ENCODE data around the gene FAM110A.
"Not testable (repeated sequence)": the region's sequence is repeated elsewhere in the genome, so short reads cannot be mapped to it uniquely, and the experiment has no call there.

The FAM110A gene

DNA sequence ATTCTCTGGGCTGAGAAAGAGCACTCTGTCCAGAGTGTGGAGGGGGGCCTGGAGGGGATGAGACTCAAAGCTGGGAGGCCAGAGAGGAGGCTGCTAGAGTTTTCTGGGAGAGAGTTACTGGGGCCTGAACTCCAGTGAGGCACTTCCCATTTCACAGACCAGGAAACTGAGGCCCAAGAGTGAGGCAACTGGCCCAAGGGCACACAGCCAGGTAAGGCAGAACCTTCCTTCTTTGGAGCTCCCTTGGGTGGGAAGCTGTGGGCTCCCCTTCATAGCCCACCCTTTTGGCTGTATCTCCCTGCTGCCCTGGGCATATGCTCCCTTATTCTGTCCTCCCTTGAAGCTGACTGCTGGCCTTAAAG lies 48.2 kb downstream of the FAM110A start:
- Mint-ChIP-seq H3K9me3 (no peaks in the 10 kb centered on the region), H3K27me3 (peaks cover 14% of the 10 kb centered on the region), H3K27ac (peak overlapping the region; percentile 81), H3K4me1 (peaks cover 20% of the 10 kb centered on the region), H3K36me3 (ENCODE audit: low read depth) (no peaks in the 10 kb centered on the region), H3K4me3 (peak overlapping the region; percentile 70)
- ATAC-seq (no peak), DNase-seq (no peak)

DNA sequence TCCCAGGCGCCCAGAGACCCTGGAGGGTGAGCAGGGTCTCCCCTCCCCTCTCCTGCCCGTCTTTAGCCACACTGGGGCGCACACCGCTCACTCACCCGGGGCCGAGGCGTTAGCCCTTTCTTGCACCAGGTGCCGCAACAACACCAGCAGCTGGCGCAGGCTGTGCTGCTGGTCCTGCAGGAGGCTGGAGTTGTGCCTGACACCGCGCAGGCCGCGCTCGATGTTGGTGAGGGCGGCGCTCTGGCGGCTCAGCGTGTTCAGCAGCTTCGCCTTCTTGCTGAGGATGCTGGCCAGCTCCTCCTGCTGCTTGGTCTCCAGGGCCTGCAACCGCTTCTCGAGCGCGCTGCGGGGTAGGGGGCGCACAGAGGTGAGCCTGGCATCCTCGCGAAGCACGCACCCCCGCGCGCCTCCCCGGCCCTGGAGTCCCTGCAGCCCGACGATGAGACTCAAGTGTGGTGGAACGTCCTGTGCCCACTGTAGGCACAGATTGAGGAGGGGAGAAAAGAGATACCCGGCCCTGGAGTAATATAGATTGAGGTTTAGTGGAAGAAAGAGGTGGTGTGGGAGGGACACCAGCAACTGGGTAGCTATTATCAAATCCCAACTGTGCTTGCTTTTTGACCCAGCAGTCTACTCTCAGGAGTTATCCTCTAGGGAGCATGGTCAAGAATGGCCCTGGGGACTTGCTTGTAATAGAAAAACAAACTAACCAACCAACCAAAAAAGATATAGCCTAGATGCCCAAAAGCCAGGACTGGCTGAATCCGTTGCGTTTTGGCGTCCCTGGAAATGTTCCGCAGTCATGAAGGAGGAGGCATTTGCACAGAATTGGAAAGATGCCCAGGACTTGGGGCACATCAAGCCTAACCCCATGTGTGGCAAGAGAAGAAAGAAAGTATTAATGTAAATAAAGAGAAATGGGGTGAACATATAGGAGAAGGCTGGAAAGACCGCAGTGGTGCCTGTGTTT lies 51.8 kb downstream of the FAM110A start:
- no peak for DNase-seq
- Mint-ChIP-seq H3K36me3 (ENCODE audit: low read depth) (no peaks in the 10 kb centered on the region), H3K27me3 (peaks cover 16% of the 10 kb centered on the region), H3K27ac (no peak overlapping the region), H3K9me3 (no peaks in the 10 kb centered on the region), H3K4me1 (peaks cover 19% of the 10 kb centered on the region), H3K4me3 (no peak overlapping the region)
- no peak for ATAC-seq

DNA sequence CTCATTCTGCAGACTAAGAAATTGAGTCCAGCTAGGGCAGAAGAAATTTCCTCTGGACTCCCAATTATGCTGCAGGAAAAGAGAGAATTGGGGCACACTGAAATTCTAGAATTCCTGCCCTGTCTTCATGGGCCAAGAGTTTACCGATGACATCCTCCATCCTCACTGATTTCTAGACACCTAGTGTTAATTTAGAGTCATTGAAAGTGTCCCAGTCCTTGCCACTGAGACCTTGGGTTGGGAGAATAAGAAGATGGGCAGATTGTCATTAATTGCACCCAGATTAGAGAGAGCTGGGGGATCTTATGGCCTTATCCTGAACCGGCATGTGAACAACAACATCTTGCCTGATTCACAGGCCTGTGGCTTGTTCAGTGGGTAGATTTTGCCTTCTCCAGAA lies 53.6 kb downstream of the FAM110A start:
- no peak for DNase-seq
- no peak for ATAC-seq
- no peaks in the 10 kb centered on the region for H3K36me3 Mint-ChIP-seq (ENCODE audit: low read depth)
- H3K4me3 Mint-ChIP-seq, result no peak overlapping the region
- no peaks in the 10 kb centered on the region for H3K9me3 Mint-ChIP-seq
- no peak overlapping the region for H3K27ac Mint-ChIP-seq
- peaks cover 11% of the 10 kb centered on the region for H3K4me1 Mint-ChIP-seq
- H3K27me3 Mint-ChIP-seq, result peaks cover 17% of the 10 kb centered on the region

DNA sequence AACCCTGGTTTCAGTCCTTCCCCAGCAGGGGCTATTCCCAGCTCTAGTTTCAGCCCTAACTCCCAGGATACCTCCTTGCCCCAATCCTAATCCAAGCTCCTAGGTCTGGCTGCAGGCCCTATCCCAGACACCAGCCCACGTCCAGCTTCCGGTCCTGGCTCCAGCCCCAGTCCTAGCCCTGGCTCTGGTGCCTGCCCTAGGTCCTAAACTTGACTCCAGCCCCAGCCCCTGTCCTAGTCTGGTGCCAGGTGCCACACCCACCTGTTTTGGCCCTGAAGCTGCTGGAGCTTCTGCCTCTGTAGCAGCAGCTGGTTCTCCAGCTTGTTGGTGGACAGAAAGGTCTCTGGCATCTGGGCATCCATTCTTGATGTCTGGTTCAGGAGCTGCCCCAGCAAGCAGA lies 54.5 kb downstream of the FAM110A start:
- Mint-ChIP-seq H3K36me3 (ENCODE audit: low read depth) (no peaks in the 10 kb centered on the region), H3K4me1 (peaks cover 7% of the 10 kb centered on the region), H3K4me3 (no peak overlapping the region), H3K9me3 (no peaks in the 10 kb centered on the region), H3K27ac (no peak overlapping the region), H3K27me3 (peaks cover 17% of the 10 kb centered on the region)
- no peak for ATAC-seq
- no peak for DNase-seq

DNA sequence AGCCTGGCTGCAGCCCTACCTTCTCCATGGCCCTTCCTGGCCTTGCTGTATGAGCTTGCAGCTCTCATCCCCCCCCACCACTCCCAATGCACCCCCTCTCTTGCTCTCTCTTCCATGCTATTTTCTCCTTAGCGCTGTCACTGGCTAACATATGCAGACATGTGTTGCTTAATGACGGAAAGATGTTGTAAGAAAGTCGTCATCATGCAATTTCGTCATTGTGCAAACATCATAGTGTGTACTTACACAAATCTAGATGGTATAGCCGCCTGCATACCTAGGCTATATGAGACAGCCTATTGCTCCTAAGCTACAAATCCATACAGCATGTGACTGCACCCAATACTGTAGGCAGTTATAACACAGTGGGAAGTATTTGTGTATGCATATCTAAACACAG lies 55.6 kb downstream of the FAM110A start:
- no peak for ATAC-seq
- Mint-ChIP-seq H3K4me3 (no peak overlapping the region), H3K27ac (no peak overlapping the region), H3K9me3 (no peaks in the 10 kb centered on the region), H3K36me3 (ENCODE audit: low read depth) (no peaks in the 10 kb centered on the region), H3K27me3 (peaks cover 16% of the 10 kb centered on the region), H3K4me1 (peaks cover 4% of the 10 kb centered on the region)
- no peak for DNase-seq

DNA sequence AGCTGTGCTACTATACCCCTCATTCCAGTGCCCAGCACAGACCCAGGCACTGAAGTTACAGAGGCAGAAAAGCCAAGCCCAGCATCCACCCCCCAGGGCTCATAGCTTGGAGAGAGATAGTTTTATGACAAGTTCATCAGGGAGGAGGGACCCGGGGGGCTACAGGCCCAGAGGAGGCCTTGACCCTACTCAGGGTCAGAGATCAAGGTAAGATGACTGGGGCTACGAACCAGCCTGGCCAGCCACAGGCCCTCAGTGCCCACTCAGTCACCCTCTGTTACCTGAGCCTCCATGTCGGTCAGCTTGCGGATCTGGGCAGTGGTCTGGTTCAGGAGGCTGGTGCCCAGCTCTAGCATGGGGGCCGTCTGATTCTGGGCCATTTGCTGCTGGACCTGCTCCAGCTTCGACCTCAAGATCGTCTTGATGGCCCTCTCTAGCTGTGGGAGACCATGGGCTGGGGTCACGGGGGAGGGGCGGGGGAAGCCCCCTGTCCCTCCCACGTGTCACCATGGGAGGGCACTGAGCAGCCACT lies 56.5 kb downstream of the FAM110A start:
- ATAC-seq (no peak), DNase-seq (no peak)
- Mint-ChIP-seq H3K4me1 (peaks cover 4% of the 10 kb centered on the region), H3K4me3 (no peak overlapping the region), H3K9me3 (no peaks in the 10 kb centered on the region), H3K27ac (no peak overlapping the region), H3K36me3 (ENCODE audit: low read depth) (no peaks in the 10 kb centered on the region), H3K27me3 (peaks cover 9% of the 10 kb centered on the region)

DNA sequence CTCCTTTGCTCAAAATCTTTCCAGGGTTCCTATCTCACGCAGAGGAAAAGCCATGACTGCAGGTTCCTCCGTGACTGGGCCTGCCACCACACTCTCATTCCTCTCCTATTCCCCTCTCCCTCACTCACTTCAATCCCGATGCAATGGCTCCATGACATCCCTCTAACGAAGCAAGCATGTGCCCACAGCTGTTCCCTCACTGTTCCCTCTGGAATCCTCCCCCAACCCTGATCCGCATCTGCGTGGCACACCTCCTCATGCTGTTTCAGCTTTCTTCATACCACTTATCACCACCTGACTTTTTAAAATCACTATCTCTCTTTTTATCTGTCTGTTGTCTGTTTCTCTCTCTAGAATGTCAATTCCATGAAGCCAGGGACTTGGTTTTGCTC lies 57.1 kb downstream of the FAM110A start:
- peaks cover 6% of the 10 kb centered on the region for H3K27me3 Mint-ChIP-seq
- DNase-seq, result no peak
- H3K4me1 Mint-ChIP-seq, result peaks cover 4% of the 10 kb centered on the region
- no peak overlapping the region for H3K4me3 Mint-ChIP-seq
- no peaks in the 10 kb centered on the region for H3K36me3 Mint-ChIP-seq (ENCODE audit: low read depth)
- no peak for ATAC-seq
- no peaks in the 10 kb centered on the region for H3K9me3 Mint-ChIP-seq
- H3K27ac Mint-ChIP-seq, result no peak overlapping the region

DNA sequence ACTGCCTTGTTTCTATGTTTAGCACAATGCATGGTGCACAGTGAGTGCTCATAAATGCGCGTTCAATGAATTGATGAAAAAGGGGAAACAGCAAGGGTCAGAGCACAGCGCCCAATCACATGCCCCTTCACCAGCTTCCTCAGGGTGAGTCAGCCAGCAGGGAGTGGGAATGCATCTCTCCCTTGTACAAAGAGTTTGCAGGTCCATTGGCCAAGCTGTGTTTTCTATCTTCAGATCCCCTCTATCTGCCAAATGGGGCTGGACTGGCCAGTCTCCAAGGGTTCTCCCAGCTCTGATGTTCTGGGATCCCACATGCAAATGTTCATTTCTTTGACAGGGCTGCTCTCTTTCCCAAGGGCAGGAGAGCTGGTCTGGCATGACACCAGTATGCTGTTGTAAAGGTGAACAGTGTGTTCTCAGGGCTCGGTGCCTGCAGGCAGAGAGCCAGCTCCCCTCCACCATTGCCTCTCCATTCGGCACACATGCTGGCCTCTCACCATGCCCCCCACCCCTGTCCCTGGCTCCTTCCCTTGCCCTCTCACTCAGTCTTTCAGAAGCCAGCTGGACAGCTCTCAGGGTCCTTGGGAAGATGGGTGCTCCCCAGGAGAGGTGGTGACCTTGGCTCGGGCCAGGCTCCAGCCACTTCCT lies 57.7 kb downstream of the FAM110A start:
- peaks cover 4% of the 10 kb centered on the region for H3K4me1 Mint-ChIP-seq
- H3K9me3 Mint-ChIP-seq, result no peaks in the 10 kb centered on the region
- H3K27me3 Mint-ChIP-seq, result peaks cover 4% of the 10 kb centered on the region
- no peak overlapping the region for H3K27ac Mint-ChIP-seq
- no peak overlapping the region for H3K4me3 Mint-ChIP-seq
- no peak for ATAC-seq
- DNase-seq, result no peak
- no peaks in the 10 kb centered on the region for H3K36me3 Mint-ChIP-seq (ENCODE audit: low read depth)

DNA sequence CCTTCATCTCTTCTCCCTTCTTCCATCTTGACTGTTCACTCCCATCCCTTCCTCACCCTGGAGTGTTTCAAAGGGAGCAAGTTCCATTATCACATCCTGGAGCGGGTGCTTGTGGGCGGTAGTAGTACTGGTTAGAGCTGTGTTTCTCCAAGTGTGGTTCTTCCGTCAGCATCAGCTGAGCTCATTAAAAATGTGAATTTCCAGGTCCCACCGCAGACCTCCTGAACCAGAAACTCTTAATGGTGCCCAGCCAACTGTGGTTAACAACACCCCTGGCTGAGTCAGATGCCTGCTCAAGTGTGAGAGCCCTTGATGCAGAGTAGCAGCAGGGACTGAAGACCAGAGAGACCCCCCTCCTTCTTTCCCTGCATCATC lies 58.2 kb downstream of the FAM110A start:
- Mint-ChIP-seq H3K4me1 (peaks cover 4% of the 10 kb centered on the region), H3K9me3 (no peaks in the 10 kb centered on the region), H3K27ac (no peak overlapping the region), H3K27me3 (peaks cover 4% of the 10 kb centered on the region), H3K36me3 (ENCODE audit: low read depth) (no peaks in the 10 kb centered on the region), H3K4me3 (no peak overlapping the region)
- DNase-seq (no peak), ATAC-seq (peak; percentile 13)

DNA sequence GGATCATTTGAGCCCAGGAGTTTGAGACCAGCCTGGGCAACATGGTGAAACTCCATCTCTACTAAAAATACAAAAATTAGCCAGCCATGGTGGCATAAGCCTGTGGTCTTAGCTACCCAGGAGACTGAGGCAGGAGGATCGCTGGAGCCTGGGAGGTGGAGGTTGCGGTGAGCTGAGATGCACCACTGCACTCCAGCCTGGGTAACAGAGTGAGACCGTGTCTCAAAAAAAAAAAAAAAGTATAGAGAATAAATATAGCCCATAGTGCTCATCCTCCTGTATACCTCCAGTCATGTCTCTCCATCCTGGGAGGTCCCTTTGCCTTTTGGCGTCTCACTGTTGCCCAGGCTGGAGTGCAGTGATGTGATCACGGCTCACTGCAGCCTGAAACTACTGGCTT lies 58.9 kb downstream of the FAM110A start:
- H3K27me3 Mint-ChIP-seq; H3K9me3 Mint-ChIP-seq; H3K27ac Mint-ChIP-seq; DNase-seq; H3K36me3 Mint-ChIP-seq (ENCODE audit: low read depth); ATAC-seq; H3K4me3 Mint-ChIP-seq; H3K4me1 Mint-ChIP-seq: not testable (repeated sequence)
